HG03558 (cell line): ENCODE data around the gene FAM120B.
"Not testable (repeated sequence)": the region's sequence is repeated elsewhere in the genome, so short reads cannot be mapped to it uniquely, and the experiment has no call there.

Experiments
- ATAC-seq: cut with Tn5 transposase; IDR thresholded peaks from one replicate; pipeline ENCODE4 v1.9.1; 2021; ENCODE audit warnings: moderate number of reproducible peaks; ENCODE audit not compliant: unreplicated experiment; ENCODE audit errors: extremely low read depth

The FAM120B gene

DNA sequence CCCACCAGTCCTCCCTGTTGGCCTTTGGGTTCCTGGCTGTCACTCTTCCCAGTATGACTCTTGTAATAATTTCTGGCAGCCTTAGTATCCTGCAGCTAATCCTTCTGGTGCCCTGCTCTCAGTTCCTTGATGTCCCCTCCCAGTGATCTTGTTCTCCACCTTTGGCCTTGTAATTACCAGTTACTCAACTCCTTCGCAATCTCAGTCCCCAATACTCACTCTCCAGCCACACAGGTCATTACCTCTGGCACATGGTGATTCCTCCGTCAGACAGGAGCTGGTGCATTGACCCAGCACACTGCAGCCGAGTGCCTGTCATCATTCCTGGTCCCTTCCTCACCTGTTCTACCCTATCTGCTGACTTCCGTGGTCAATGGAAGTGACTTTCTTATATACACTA lies 101.4 kb downstream of the FAM120B start:
- ATAC-seq = no peak

DNA sequence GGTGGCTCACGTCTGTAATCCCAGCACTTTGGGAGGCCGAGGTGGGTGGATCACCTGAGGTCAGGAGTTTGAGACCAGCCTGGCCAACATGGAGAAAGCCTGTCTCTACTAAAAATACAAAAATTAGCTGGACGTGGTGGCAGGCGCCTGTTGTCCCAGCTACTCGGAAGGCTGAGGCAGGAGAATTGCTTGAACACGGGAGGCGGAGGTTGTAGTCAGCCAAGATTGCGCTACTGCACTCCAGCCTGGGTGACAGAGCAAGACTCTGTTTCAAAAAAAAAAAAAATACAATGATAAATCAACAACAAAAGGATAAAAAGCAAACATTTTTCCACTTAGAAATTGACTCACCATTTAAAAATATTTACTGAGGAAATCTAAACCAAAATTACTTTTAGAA lies 103.2 kb downstream of the FAM120B start:
- ATAC-seq = not testable (repeated sequence)

DNA sequence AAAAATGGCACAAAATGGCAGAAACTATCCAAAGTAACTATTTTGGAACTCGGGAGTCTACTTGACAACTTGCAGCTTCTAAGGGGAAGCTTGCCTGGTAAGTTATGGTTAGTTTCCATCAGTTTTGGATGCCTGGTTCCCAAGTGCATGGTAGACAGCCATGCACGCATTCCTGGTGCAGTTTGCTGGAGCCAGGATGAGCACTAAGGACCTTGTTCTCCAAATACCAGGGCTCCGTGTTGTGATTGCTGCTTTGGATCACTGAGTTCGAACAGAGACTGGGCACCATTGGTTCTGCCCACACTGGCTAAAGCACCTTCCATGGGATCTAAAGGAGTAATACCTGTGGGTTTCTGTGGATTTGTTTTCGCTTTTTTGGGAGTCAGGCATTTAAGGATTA lies 103.7 kb downstream of the FAM120B start:
- no peak for ATAC-seq

DNA sequence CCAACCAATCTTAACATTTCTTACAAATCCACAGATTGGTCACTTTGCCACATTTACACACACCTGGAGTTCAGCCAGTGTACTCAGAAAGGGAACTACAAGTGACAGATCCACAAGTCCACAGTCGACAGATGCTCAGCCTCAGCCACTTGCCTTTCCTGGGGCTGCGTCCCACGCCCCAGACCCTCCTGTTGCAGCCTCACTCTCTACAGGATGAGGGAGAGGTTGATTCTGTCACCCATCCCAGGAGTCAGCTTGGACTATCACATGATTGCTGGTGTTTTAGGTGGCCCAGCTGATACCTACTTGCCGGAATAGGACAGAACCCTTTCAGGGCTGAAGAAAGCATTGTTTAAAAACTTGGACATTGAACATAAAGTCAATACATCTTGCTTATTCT lies 108.8 kb downstream of the FAM120B start:
- ATAC-seq = no peak

DNA sequence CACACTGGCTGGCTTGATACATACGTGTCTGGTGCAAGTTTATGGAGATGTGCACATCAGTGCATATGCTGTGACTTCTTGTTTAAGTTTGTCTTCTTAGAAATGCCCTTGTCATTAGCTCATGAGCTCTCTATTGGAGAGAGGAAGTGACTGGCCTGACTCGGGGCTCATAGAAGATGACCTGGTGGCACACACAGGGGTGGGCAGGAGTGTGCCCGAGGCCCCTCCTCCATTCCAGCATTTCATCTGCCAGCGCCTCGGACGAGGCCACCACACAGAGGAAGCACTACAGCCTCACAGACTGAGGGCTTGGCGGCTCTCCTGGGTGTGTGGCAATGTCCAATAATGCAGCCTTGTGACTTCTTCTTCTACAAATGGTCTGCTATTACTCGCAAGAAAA lies 109.7 kb downstream of the FAM120B start:
- no peak for ATAC-seq

DNA sequence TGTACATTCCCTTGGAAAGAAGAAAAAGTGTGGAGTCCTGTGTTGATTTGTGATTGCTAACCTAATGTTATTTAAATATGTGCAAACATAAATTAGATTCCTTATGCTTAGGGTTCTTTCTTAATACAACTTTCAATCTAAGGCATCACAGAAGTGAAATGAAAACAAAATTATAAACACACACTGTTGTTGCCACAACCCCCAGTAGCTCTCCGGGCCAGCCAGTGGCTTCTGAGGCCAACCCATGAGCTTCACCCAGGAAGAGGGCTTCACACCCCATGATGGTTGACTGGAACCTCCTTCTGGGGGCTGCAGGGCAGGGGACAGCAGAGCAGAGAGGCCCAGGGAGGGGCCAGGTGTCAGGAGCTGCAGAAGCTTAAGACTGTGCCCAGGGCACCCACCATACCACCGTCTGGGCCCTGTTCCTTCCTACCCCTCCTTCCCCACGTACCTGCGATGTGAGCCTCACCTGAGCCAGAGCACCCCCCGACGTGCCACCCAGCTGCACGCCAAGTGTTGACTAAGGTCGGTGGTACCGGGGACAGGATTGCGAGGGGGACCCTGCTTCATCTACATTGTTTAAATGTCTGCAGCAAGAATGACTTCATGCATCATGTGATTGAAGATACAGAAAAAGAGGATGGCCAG lies 110.5 kb downstream of the FAM120B start:
- no peak for ATAC-seq

DNA sequence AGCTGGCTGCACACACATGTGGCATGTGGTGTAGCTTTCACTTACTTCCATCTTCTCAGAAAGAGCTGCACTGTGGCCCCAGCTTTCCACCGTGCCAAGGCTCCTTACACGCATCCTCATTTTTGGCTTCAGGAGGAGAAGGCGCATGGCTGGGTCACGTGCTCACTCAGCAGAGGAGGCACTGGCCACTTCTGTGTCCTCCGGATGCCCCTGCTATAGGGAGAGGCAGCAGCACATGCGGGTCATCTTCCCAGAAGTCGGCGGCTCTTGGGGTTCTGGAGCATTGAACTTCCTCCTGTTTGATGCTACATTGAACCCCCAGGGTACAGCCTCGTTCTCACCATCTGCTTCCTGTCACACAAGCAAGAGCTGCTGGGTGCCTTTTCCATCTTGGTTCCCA lies 111.3 kb downstream of the FAM120B start:
- ATAC-seq = no peak

DNA sequence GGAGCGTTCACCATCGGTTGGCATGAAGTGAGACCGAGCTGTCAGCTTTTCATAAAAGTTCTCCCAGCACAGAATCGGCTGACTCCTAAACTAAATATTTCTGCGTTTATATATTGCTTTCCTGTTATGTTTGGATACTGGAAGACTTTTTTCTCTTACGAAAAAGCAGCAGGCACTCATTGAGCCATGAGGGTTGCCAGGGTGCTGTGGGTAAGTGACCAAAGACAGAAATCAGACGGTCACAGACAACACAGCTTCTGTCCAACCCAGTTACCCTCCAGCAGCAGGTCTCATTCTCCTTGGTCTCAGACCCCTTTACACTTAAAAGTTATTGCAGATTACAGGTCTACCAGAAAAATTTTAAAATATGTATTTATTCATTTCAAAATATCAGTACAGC lies 113.7 kb downstream of the FAM120B start:
- ATAC-seq = no peak

DNA sequence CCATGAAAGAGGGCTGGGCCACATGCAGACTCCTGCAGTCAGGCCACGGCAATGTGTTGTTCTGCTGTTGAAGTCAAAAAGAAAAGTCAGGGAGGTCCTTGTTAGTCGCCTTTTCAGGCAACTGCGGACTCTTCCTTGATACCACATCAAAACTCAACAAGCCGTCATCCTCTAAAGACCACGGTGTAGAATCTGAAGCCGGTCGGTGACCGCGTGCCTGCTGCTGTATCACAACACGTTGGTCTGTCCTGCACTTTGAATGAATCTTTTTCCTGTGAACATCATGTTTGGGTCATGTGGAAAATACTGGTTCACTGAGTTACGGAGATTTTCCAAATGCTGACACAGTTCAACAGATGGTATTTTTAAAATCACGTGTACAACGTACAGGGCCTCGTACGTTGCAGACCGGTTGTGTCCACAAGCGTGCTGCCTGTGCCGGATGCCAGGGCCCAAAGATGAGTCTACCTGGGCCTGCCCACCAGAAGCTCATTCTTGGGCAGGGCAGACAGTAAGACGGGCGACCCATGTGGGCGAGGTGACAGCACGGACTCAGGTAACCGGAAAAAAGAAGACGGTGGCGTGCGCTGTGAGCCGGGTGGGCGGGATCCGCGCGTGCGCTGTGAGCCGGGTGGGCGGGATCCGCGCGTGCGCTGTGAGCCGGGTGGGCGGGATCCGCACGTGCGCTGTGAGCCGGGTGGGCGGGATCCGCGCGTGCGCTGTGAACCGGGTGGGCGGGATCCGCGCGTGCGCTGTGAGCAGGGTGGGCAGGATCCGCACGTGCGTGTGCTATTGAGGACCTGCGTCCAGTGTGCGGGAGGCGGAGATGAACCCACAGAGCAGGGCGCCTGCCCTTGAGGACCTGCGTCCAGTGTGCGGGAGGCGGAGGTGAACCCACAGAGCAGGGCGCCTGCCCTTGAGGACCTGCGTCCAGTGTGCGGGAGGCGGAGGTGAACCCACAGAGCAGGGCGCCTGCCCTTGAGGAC lies 114.5 kb downstream of the FAM120B start:
- ATAC-seq = no peak

DNA sequence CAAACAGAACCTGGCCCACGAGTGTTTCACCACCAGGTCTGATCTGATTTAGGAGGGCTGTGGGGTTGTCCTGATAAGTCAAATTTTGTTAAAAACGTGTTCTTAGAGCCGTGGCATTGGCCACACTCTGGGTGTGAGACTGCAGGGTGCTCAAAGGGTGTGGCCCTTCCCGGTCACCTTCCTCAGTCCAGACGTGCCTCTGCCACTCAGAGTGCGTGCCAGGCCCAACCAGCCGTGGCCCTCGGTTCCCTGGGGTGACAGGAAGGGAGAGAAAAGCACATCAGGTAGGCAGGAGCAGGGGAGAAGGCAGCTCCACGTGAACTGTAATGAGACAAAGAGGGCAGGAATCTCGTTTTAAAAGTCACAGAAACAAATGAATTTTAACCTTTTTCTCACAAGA lies 115.4 kb downstream of the FAM120B start:
- no peak for ATAC-seq

DNA sequence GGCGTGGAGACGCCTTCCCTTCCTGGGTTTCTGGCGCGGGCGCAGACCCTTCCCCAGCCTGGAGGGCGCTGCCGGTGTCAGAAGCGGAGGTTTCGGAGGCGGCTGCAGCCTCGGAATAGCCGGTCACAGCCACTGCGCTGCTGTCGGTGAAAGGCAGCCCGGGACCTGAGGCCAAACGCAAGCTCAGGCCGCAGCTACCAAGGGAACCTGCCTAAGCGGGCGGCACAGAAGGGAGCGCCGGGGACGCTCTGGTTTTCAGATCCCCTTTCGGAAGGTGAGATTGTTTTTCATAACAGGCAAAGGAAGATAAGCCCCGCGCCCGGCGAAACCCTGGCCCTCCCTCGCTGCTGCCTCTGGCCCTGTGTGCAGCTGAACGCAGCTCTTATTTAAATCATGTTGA lies 116.5 kb downstream of the FAM120B start:
- ATAC-seq = no peak

DNA sequence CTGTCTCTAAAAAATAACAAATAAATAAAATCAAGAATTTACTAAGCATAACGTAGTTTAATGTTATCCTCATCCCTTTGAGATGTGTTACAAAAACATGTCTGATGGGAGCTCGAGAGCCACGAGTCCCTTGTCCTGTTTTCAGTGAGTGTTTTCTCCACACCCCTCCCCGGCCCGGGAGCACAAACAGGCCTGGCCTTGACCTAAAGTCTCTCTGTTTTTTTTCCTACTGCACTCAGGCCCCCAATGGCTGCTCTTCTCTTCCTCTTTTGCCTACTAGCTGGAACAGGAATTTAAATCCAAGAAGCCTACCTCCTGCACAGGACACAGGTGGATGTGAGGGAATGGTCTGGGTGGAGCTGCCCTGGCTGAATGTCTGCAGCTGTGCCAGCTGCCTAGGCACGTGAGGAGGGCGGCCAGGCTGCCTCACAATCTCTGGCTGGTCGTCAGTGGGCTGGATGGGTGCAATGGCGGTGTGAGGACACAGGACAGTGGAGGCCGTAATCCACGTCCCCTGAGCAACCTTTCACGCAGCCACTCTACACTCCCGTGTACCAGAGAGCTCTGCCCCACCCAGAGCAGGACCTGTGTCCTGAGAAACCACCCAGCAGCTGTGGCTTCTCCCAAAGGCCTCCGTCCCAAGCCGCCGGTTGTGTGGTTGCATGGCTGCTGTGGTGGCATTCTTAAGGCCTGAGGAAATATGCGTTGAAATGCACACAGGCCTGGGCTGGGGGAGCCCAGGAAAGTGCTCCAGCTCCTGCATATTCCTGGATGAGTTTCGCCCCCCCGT lies 117.5 kb downstream of the FAM120B start:
- no peak for ATAC-seq

DNA sequence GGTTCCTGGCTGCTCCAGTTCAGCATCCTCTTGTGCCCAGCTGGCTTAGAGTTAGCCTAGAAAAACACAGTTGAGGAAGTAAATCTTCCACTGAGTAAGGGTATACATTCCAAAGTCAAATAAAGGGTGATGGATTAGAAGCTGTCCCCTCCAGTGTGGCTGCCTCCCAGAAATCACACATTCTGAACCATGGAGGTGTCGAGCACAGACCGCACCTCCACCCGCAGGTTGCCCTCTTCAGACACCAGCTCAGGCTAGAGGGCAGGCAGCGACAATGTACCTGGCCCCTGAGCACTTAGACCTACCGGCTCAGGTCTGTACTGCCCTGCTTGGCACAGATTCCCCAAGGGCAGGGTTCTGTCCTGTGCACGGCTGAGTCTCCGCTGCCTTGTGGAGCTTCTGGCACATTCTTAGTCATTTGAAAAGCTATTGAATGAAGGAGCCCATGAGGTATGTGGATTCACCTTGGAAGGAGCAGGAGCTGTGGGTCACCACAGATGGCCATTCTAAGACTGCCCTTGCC lies 118.1 kb downstream of the FAM120B start:
- ATAC-seq = no peak

DNA sequence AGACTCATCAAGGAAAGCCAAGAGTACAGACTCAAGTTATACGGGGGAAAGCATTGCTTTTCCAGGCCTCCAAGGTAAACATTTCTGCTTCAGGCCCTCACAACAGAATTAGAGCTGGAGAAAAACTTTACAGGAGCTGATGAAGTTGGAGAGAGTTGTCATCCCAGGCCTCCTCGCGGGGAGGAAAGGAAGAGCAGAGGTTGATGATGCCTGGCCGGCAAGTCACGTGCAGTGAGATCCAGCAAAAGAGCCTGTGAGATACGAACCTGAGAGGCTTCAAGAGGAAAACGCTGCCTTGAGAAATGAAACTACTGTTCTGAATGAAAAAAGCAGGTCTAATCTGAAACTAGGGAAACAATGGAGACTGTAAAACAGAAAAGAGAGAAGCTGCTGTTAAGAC lies 122.9 kb downstream of the FAM120B start:
- ATAC-seq = no peak

DNA sequence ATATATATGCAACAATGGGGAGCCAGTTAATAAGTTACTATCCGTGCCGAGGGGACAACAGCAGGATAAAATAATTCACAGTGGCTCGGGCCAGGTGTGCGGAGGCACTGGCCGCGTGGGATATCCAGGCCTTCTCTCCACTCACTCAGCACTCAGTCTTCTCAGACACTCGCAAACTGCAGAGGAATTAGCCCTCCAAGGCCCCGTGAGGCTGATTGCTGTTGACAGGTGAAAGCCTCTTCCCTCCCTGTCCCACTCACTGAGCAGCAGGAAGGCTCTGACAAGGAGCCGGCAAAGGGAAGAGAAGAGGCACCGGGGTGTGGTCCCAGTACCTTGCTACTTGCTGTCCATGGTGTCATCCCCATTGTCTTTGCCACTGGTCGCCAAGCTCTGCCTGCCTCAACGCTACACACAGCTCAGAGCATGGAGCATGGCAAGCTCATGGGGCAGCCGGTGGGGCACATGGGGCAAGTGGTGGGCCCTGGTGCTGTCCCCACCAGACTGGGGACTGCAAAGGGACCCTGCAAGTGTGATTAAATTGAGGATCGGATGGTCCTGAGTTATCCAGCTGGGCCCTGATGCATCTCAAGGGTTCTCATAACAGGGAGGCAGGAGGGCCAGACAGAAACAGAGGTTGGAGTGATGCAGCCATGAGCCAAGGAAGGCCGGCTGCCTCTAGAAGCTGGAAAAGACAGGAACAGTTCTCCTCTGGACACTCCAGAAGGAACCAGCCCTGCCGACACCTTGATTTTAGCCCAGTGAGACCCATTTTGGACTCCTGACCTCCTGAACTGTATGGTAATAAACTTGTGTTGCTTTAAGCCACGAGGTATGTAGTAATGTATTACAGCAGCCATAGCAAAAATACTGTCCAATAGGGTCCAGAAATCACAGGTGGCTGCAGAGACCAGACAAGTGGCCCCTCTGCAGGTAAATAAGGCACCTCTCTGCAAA lies 126.9 kb downstream of the FAM120B start:
- no peak for ATAC-seq

DNA sequence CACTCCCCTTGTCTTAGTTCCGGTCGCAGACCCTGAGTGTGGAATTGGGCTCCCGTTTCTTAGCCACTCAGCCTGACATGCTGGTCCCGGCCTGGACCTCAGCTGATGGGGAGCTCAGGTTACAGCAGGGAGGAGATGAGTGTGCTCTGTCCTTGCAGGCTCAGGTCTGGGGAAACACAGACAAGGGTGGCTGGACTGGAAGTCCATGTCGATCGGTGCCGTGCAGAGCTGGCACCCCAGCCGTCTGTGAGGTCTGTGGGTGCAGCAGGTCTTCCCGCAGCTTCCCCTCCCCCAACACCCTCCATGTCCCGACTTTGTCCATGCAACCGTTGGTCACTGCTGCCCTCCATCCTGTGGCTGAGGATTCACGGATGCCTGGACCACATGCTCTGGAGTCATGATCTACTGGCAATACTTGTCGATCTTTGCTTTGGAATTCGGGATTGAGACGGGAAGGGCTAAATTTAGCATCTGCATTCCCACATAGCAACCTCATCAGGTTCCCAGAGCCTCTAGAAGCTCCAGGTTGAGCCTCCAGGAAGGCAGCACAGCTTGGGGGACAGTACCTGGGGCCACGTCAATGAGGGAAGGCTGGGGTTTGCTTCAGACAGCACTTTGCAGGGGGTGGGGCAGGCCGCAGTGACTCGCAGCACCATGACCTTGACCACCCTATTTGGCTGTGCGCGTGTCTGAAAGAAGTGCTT lies 127.7 kb downstream of the FAM120B start:
- no peak for ATAC-seq

DNA sequence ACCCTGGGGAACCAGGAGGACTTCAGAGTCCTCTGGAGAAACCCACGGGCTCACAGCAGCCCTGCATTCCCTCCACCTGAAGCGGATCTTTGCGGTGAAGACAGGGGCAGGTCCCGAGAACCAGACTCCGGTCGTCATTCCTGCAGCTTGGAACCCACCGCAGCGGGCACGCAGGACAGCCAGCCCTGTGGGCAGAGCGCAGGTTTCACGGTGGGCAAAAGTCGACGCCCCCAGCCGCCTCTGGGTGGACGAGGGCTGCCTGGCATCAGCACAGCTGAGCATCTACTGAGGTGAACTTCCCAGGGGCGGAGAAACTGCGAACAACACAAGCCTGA lies 128.2 kb downstream of the FAM120B start:
- no peak for ATAC-seq

DNA sequence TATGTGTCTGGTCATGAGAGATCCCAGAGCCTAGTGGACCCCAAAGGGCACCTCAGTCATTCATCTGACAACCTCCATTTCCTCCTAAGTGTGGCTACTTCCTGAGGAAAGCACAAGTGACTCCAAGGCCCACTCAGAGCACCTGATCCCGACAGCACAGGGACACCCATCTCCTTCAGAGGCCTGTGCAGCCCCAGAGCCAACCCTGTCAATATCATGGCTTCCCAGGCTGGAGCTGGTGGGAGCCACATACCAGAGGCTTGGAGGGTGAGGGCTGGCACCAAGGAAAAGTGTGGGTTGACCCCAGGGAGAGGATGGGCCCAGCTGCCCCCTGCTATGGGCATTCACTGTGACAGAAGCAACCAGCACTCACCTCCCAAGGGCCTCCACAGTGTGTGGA lies 129.2 kb downstream of the FAM120B start:
- ATAC-seq = no peak

DNA sequence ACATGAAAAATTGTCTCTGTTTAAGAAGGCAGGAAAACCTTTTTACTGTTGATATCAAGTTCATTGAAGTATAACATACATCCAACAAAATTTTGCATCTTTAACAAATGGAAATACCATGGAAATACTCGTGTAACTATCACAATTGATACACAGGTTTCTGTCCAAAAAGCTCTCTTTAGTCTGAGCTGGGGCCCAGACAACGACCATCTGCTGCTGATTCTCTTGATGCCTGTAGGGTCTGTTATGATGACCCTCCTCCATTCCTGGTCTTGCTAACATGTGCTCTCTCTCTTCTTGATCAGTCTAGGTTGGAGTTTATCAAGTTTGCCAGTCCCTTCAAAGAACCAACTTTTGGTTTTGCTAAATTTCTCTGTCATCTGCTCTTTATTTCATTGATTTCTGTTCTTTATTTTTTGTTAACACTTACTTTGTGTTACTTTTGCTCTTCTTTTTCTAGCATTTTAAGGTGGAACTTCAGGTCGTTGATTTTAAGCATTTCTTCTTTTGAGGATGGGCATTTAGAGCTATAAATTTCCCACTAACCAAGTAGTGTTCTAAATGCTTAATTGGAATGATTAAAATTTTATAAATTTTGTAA lies 129.8 kb downstream of the FAM120B start:
- no peak for ATAC-seq
